NB4 (cell line): ENCODE results near the gene PGA3.
"Not testable (repeated sequence)": the region's sequence is repeated elsewhere in the genome, so short reads cannot be mapped to it uniquely, and the experiment has no call there.

Experiments used
- POLR2A ChIP-seq: IDR thresholded peaks from 2 replicates; pipeline ENCODE4 v1.6.1; 2011; ENCODE audit warnings: mild to moderate bottlenecking; ENCODE audit not compliant: insufficient read length; ENCODE audit errors: extremely low read depth
- TF ChIP-seq, protein P1 (sequence below): IDR thresholded peaks from one replicate; pipeline ENCODE4 v1.5.1; 2012; ENCODE audit warnings: low read depth, low read length

DNA sequence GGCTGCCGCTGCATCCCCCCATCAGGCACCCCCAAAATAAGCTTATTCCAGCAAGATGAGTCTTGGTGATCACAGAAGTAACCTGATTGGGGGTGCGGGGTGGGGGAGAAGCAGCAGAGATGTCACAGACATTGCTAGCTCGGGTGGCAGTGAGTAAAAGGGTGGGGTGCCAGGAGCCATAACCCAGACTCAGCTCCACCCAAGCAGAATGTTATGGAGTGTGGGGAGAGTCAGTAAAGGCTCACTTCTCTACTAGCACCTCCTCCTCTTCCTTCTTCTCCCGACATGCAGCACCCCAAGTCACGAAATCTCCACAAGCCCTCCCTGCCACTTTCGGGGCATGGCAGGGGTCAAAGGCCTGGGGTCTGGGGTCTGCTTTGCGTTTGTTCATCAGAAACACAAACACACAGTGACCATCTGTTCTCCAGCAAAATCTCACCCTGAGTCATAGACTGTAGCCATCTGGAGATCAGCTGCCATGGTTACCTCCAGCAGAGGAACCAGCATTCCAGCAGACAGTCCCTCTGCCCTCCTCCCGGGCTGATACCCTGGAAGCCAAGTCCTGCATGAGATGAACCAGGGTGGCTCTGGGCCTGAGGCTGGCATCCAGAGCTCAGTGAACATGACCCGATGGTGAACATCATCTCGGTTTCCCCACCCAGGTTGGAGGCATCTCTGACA is 42.1 kb downstream of the PGA3 start:
- TF ChIP-seq, protein P1, sequence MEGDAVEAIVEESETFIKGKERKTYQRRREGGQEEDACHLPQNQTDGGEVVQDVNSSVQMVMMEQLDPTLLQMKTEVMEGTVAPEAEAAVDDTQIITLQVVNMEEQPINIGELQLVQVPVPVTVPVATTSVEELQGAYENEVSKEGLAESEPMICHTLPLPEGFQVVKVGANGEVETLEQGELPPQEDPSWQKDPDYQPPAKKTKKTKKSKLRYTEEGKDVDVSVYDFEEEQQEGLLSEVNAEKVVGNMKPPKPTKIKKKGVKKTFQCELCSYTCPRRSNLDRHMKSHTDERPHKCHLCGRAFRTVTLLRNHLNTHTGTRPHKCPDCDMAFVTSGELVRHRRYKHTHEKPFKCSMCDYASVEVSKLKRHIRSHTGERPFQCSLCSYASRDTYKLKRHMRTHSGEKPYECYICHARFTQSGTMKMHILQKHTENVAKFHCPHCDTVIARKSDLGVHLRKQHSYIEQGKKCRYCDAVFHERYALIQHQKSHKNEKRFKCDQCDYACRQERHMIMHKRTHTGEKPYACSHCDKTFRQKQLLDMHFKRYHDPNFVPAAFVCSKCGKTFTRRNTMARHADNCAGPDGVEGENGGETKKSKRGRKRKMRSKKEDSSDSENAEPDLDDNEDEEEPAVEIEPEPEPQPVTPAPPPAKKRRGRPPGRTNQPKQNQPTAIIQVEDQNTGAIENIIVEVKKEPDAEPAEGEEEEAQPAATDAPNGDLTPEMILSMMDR: not testable (repeated sequence)
- not testable (repeated sequence) for TF ChIP-seq POLR2A
